ENCODE data around the gene GNA14.

- TF ChIP-seq EZH2 (IDR thresholded peaks at IDR 0.05; ENCODE audit: low read length, unreplicated experiment) (no peak), CTCF (conservative IDR thresholded peaks at IDR 0.05; ENCODE audit: low read depth, low read length) (no peak), EZH2phosphoT487 (IDR thresholded peaks at IDR 0.05; ENCODE audit: borderline replicate concordance, low read length) (no peak)
Observed at GRCh38 chr9:77508396-77508795, 139.7 kb downstream of the GNA14 start.

All from PC-3 (cell line).